Left kidney (tissue), 2 donors: ENCODE results near the gene ZBTB20. TPM values are rescaled to one million over a fixed set of nuclear protein-coding genes. Genes with fewer than 3 reads are reported as not detected.

ENCODE experiments used
- DNase-seq: peaks from one replicate; pipeline ENCODE4 v3.0.0-alpha.2; 2013
- polyA plus RNA-seq: library from polyadenylated mRNA; unstranded; fragments of 120-200 nt; gene quantifications from one replicate; pipeline ENCODE4 v1.2.1, GENCODE V29; 2013; ENCODE audit not compliant: insufficient read length

Gene ZBTB20
- polyA plus RNA-seq, 1 donor = 5.6 TPM

DNA sequence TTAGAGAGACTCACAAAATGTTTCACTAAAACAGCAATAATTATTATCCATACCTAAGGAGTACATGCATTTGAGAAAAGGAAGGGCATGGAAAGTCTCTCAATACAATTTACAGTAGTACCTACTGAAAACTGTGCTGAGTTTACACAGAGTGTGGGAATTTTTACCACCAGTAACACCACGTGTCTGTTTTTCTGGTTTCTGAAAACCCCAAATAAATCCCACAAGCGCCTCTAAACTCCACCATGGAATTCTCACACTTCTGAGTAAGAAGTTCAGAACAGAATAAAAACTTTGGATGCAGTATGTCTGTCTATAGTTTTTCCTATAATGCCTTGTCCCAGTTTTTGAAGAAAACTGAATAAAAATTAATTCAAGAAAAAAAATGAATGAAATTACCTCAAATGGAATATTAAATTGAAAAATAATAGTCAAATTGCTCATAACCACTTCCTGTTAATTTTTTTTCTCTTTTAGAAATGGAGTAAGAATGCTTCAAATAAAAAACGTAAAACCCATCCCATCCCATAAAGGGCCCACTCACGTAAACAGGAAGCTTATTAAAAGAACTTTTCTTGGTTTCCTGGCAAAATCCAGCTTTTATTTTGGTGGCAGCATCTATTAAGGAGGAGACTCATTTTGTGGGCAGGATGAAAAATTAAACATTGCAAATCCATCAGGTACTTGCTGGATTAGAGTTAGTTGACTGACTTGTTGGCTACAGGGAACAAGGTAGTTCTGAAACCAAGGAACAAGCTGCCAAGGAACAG is 475.2 kb downstream of the ZBTB20 start:
- no peak for DNase-seq

DNA sequence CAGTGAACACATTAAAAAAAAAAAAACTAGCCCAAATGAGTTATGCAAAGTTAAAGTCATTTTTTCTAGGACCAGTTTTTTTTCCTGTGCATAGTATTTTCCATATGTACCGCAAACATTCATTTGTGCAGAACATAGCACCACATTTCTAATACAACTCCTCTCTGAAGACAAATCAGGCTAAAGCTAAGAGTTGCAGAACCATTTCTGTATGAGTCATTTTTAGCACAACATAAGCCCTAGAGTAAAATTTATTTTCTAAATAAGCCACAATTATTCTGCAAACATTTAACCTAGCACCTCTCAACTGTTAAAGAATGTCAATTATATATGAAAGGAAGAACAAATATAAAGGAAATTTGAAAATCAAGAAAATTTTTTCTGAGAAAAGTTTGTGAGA is 477.5 kb downstream of the ZBTB20 start:
- no peak for DNase-seq

DNA sequence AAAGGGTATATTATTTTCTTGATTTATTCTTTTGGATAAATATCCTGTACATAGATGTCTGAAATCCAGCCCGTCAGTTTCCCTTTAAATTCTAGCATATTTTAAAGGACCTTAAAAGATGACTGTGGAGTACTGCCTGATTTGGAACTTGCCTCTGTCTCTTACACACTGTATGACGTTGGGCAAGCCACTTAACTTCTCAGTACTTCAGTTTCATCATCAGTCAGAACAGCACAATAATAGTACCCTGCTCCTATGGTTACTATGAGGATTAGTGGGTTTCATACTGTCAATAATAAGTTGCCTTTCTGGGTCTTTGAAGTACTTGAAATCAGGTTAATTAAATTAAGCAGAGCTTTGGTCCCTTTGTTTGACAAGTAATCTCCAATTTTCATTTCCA is 479.0 kb downstream of the ZBTB20 start:
- no peak for DNase-seq

DNA sequence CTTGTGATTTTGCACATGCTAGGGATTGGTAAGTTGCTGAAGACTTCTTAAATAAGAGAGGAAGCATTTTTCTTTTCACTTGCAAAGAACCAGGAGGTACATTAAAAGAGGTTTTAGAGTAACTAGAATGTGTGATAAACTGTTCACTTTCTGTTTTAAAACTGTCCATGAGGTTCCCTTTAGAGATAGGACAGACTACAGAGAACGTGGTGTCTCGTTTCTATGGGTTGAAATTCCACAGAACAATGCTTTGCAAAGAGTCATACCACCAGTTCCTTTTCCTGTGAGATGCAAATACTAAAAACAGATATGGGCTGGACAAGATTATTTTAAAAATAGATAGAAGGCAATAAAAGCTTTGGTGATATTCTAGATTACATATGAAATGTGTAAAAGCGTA is 480.5 kb downstream of the ZBTB20 start:
- DNase-seq = no peak

DNA sequence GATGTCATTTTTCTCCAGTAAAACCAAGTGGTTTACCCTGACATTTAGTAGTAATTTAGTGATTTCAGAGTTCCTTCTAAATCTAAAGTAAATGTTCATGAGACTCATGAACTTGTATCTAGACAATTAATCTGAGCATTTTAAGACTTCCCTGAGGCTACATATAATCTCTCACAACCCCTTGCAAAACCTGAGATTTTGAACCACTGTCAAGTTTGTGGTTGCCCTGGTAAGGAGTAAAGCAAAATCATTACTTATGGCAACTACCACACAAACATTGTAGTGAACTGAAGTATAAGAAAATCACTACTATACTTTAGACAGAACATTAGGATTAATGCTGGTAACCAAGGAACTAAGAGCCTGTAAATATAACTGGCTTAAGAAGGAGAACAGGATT is 483.1 kb downstream of the ZBTB20 start:
- DNase-seq = no peak

DNA sequence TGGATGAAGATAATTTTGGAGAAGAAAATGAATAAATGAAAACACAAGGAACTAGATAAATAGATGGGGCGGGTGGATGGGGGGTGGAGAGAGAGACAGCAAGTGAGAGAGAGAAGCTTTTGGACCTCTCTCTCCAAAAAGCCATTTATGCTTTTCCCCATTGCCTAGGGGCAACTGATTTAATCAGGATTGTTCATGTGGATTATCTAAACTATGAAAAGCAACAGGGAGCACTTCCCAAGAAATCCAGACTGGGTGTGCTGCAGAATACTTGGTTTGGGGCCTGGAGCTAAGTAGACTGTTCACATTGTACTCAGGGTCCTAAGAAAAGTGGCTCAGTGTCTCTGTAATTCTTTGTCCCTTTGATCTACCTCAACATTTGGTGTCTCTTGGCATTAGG is 486.3 kb downstream of the ZBTB20 start:
- DNase-seq = no peak

DNA sequence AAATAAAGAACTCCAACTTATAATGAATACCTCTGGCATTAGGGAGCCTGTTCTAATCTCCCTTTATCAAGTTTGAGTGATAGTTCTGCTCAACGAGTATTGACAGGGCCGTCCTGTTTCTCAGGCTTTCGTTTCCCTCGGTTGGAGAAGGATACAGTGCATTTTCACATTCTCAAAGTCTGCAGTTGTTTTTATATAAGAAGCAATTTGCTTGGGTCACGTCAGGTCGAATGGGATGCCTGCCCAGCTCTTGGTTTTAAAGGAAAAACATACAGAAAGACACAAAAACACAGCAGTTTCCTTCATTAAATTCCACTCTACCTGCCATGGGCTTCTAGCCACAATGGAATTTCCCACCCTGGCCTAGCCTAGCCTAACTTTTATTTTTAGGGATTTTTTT is 487.0 kb downstream of the ZBTB20 start:
- DNase-seq = peak; percentile 29

DNA sequence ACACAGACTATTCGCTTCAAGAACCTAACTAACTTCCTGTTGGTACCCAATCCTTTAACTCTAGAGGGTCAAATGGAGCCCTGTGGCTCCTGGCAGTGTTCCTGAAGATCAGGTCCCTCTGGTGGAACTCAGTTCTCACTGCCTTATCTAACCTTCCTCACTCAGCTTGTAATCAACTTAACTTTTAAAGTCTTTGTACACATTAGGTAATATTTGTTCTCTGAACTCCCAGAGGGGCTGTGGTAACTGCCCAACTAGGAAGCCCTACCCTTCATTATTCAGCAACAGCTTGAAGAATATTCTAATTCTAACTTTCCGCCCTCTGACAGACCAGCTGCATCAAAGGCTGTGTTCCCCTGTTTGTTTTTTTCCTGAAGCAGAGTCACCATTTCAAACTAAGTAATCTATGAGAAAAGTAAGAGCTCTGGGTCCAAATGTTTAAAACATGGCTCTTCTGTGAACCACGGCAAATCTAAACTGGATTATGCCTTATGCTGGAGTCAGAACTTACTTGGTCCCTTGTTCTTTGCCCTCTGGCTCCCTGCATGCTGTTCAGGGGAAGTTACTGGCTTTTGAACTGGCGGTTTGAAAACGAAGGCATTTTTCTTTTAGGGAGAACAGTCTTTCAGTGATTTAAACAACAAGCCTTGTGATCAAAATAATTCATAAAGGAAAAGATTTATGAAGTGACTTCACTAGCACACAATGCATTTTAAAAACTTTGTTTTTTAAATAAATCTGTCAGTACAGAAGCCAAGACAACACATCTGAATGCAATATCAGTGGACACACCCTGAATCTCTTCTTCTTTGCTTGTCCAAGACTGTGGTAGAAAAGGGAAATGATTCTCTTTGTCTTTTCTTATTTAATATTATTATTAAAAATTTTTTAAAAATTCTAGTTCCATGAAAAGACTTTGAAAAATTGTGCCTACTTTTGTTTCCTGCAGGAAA is 487.7 kb downstream of the ZBTB20 start:
- DNase-seq = no peak

DNA sequence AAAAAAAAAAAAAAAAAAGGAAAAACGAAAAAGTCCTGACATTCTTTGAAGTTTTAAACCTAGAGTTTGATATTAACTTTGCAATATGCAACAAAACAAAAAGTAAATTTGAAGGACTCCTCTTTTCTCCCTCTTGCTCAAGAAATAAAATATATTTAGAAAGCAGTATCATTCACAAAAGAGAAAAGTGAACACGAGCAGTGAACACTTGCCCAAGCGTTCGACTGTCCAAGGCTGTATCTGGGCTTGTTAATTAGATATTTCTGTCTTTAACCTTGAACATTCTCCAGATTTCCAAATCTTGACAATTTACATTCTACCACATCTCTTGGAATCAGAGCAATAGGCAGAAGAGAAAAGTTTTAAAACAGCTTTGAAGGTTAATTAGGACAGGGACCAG is 495.5 kb downstream of the ZBTB20 start:
- DNase-seq = no peak

DNA sequence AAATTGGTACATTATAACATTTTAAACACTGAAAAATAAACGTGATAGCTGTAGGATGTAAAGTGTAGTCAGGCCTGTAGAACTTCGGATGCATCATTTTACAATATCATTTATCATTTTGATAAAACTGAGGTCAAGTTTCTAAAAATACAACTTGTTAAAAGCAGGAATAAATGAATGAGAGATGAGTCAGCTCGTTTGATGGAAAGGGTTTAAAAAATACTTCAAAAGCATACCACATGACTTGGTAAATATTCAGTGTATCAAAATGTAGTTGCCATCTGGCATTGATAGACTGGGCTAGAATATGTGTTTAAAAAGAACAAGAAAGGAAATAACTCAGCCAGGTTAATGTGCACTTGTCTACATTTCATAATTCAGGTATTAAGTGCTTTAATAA is 496.3 kb downstream of the ZBTB20 start:
- DNase-seq = no peak

DNA sequence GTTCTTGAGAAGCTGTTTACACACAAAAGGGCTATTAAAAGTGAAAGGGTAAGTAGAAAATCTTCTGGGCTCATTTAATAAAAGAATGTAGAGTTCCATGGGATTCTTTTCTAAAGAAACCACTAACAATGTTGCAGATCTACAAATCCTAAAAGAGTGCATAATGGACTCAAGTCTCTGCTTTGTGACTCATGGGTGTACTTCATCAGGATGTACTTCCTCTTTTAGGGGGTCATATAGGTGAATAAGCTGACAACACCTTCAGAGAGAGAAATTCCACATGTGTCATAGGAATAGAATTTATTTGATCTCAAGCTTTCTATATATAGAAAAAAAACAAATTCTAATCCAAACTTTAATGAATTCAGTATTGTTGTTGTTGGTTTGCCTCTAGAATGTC is 497.8 kb downstream of the ZBTB20 start:
- no peak for DNase-seq

DNA sequence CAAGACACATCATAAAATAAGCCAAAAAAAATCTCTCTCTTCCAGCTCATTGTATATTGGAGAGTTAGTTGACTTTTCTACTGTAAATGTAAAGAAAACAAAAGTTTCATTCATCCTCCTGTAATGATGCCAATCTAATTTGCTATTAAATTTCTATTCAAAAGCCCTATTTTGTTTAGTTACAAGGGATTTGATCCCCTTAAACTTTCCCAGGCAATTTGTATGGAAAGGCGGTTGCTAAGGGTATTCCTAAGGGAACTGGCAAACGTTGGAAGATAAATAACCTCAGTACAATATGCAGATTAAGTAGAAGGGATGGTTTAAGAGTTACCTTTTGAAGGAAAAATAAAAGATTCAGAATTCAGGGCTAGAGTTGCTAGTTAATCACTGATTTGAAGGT is 500.6 kb downstream of the ZBTB20 start:
- no peak for DNase-seq

DNA sequence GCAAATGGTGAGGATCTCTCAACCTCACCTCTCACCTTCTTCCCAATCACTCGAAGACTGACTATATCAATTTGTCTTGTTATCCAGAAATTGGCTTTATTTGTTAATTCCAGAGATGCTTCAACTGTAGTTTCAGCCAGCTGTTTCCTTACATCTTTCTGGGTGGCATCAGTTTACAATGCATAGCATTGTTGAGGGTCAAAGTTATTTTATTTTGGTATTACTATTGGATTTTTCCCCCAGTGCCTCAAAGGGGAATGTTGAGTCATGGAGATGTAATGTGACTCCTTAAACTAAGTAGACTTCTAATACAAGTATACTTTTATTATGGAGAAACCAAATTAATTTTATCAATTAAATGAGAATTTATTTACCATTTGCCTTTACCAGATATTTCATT is 501.7 kb downstream of the ZBTB20 start:
- DNase-seq = no peak

DNA sequence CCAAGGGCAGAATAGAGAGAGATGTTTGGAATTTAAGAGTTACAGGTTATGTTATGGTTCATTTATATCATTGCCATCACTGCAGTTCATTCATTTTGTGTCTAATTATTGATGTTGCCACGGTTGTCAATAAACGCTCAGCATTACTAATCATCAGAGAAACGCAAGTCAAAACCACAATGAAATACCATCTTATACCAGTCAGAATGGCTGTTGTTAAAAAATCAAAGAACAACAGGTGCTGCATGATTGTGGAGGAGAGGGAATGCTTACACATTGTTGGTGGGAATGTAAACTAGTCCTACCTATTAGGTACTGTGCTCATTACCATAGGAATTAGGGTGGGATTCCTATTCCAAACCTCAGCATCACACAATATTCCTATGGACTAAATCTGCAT is 502.7 kb downstream of the ZBTB20 start:
- DNase-seq = no peak

DNA sequence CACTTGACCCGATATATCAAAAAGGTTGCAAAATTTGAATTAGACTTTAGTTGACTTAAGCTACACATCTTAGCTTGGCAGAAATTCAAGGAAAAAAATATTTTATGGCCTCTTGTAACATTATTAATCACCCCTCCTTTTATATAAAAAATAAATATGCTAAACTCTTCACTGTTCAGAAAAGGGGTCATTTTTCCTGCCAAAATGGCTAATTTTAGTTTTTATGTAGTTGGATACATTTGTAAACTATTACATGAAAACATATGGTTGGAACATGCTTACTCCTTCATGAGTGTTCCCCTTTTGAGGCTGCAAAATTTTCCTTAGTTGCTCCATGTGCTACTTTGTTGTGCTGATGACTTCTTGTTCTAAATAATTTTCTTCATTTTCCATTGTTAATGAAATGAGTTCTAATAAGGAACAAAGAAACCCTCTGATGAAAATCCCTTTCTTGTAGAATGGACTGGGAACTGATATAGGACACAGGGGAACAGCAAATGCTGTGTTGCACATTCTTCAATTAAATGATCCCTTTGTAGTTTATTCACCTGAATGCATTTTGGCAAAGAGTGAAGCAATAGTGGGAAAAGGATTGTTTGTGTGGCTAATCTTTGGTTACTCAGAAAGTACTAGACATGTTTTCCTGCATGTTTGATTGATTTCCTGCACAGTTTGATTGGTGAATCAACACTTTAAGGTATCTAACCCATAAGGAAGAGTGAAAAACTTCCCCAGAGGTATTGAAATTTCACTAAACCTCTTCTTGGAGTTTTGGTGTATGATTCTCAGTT is 503.9 kb downstream of the ZBTB20 start:
- DNase-seq = no peak

DNA sequence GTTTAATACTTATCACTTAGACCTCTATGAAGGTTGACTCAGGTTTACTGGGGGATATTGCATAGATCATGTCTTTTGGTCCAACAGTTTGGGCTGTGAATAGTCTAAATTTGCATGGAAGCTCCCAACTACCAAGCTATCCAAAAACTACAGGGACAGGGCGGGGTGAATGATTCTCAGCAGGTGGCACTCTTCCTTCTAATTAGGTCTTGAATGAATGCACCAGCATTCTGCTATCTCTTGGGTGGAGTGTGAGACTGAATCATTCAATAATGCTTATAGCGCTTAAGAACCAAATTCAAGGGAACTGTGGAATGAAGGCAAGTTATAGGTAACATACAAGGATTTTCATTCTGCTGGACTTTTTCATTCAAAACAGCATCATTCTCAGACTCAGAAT is 507.0 kb downstream of the ZBTB20 start:
- DNase-seq = no peak

DNA sequence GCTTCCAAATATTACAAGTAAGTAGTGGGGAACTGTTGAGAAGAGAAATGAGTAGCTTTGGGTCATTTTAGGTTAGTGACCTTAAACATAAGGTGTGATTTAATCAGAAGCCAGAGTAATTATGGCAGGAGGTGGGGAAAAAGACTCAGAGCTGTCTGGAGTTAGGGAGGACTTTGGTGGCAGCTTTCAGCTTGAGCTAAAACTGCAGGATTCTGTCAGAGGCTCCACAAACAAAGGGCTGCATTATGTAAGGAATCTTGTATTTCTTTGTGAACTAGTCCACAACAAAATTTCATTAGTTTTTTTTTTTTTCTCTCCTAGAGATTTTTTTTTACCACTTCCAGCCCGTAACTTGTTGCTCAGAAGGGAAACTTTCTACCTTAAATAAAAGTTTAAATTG is 507.9 kb downstream of the ZBTB20 start:
- DNase-seq = no peak

DNA sequence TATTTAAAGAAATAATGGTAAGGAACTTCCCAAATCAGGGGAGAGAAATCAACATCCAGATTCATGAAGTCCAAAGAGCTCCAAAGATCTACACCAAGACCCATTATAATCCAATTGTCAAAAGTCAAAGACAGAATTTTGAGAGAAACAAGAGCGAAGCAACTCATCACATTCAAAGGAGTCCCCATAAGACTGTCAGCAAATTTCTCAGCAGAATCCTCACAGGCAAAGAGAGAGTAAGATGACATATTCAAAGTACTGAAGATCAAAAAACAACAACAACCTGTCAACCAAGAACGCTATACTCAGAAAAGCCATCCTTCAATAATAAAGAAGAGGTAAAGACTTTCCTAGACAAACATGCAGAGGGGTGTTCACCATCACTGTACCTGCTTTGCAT is 511.2 kb downstream of the ZBTB20 start:
- no peak for DNase-seq

DNA sequence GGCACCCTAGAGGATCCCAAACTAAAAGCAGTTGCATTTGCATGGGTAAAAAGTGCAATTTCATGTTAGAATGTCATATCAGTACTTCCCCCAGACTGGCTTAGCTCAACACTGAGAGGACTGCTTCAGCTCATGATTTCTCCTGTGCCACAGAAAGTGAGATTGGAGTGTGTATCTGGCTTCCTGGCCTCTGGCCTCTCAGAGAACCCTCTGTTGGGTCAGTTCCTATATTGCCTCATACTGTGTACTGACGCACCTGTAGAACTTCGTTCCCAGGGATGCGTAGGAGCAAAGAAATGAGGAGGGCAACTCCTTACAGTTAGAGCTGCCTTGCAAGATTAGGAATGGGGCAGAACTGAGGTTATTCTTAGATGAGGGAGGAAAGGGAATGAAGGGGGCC is 512.5 kb downstream of the ZBTB20 start:
- no peak for DNase-seq

DNA sequence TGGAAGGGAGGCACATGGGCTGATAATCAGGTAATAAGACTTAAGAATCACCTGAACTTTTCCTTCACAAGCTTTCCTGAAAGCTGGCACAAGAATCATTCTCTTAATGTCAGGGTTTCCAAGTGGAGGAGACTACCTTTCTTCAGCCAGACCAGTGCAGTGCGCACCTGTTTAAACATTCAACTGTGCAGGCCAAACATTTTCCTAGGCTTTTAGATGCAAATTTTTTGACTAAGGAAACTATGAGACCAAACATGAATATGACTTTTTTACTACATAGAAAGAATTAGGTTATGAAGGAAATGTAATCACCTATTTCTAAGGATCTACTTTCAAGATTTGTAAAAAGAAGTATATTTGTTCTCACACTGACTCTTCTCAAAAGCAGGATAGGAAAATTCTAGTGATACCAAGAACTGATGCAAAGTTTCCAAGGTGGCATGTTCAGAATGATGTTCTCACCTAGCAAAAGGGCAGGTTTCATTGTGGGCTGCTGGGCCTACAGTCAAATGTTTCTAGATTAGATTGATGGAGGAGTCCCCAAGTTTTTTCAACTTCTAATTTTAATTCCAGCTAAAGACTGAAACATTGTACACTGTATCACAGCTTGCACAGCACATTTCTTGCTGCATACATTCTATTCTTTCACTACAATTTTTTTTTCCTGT is 514.2 kb downstream of the ZBTB20 start:
- no peak for DNase-seq

DNA sequence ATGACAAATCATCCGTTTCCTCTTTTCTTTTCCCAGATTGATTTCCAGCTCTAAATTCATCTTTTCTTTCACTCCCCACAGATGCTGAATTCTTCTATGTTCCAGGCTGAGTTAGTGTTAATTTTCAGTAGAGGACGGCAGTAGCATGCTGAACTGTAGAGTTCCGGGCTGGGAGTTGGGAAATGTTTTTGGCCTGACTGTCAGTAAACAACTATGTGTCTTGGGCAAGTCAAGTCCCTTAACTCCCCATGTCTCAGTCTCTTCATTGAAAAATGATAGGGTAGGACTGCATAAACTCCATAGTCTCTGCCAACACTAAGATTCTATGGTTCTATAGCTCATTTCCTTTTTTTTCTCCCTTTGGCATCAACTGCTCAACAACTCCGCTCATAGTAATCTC is 519.3 kb downstream of the ZBTB20 start:
- no peak for DNase-seq

DNA sequence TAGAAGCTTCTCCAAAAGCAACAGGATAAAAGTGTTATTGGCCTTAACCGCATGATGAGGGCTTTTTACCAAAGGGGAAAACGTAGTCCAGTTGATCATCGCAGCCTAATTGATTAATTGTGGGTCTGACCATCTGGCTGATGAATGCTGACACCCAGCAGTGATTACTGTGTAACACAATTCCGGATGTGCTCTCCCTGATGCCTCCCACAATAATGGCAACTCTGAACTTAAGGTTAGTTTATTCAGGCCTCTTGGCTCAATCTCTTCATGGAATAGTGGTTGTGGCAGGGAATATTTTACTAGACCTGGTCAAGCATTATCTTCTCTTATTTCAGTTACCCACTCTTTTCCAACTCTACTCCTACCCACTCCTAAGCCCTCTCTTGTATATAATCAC is 520.3 kb downstream of the ZBTB20 start:
- DNase-seq = no peak
